GM23248 (cell line): Measurements from ENCODE around the gene GALNT8.

Source experiments
- EZH2 ChIP-seq: fragments of 200-600 bp; sonication (generic); IDR thresholded peaks from 2 replicates; pipeline ENCODE4 v1.6.1; 2018; ENCODE audit warnings: antibody characterized with exemption, mild to moderate bottlenecking; ENCODE audit not compliant: insufficient read depth, poor library complexity, severe bottlenecking
- EZH2phosphoT487 ChIP-seq: fragments of 200-600 bp; sonication (generic); IDR thresholded peaks from 2 replicates; pipeline ENCODE4 v1.6.1; 2018; ENCODE audit warnings: antibody characterized with exemption, moderate library complexity, mild to moderate bottlenecking, low read depth; ENCODE audit not compliant: insufficient read depth

GRCh38 chr12:4681732-4682131 lies 38.5 kb upstream of the GALNT8 start:
- TF ChIP-seq EZH2phosphoT487 (no peak), EZH2 (no peak)
